Panc1 (cell line): Measurements from ENCODE around the gene RMI1. TPM values are rescaled to one million over a fixed set of nuclear protein-coding genes. Genes with fewer than 3 reads are reported as not detected.

Experiments
- ATAC-seq: fragments of 200-7000 bp; cut with Tn5 transposase; 2 replicates; pipeline ENCODE4 v1.9.1; 2020; ENCODE audit warnings: mild to moderate bottlenecking, moderate library complexity
- BruUV-seq: library from RNA; stranded (reverse); fragments of 400-500 nt; replicated peaks from 2 replicates; lab custom pipeline; 2021; lab: Mats Ljungman, UMichigan
- CTCF ChIA-PET: fragments of 300-600 bp; sonication (Branson Sonifier 250); formaldehyde crosslinking; loops from one replicate; lab custom pipeline; 2022; ENCODE audit warnings: antibody characterized with exemption; lab: Charles Lee
- POLR2A ChIA-PET: fragments of 300-600 bp; sonication (Branson Sonifier 250); formaldehyde crosslinking; loops from one replicate; lab custom pipeline; 2022; ENCODE audit warnings: antibody characterized with exemption; lab: Charles Lee
- DNase-seq: peaks from one replicate; pipeline ENCODE4 v3.0.0-alpha.2; 2010; ENCODE audit warnings: low read depth, low spot score
- H3K27ac ChIP-seq: 2 replicates; pipeline ENCODE4 v1.5.1; 2011; ENCODE audit warnings: mild to moderate bottlenecking, low read length, inconsistent platforms
- H3K27me3 ChIP-seq: fragments of 200-500 bp; sonication (Bioruptor generic); 2 replicates; pipeline ENCODE4 v1.6.0; 2014; ENCODE audit warnings: low read length, inconsistent platforms; ENCODE audit not compliant: control insufficient read depth, insufficient read depth
- H3K36me3 ChIP-seq: fragments of 200-500 bp; sonication (Bioruptor generic); 2 replicates; pipeline ENCODE4 v1.5.1; 2014; ENCODE audit warnings: inconsistent platforms, mild to moderate bottlenecking, low read length, moderate library complexity; ENCODE audit not compliant: control insufficient read depth, insufficient read depth
- H3K4me1 ChIP-seq: 2 replicates; pipeline ENCODE4 v1.5.1; 2011; ENCODE audit warnings: inconsistent platforms, mild to moderate bottlenecking, low read length, moderate library complexity; ENCODE audit not compliant: control insufficient read depth, insufficient read depth
- H3K4me3 ChIP-seq, 2 experiments: 2 replicates each; pipeline ENCODE4 v1.5.1; 2011 to 2012; ENCODE audit warnings: low read depth in 2 of 2, low read length in 2 of 2, mild to moderate bottlenecking in 2 of 2, inconsistent platforms in 1 of 2, moderate library complexity in 1 of 2
- H3K9me3 ChIP-seq: fragments of 200-500 bp; sonication (Bioruptor generic); 2 replicates; pipeline ENCODE4 v1.5.1; 2014; ENCODE audit warnings: low read depth, mild to moderate bottlenecking, inconsistent platforms, low read length, moderate library complexity; ENCODE audit not compliant: control insufficient read depth, insufficient read depth
- POLR2AphosphoS5 ChIP-seq: IDR thresholded peaks from 2 replicates; pipeline ENCODE4 v1.6.1; 2012; ENCODE audit warnings: mild to moderate bottlenecking, low read depth, low read length, moderate library complexity
- SIN3A ChIP-seq: IDR thresholded peaks from 2 replicates; pipeline ENCODE4 v1.6.1; 2012; ENCODE audit warnings: low read depth, mild to moderate bottlenecking, low read length, moderate library complexity, borderline replicate concordance; ENCODE audit not compliant: insufficient read depth
- TCF7L2 ChIP-seq: IDR thresholded peaks from 2 replicates; pipeline ENCODE4 v1.6.1; 2011; ENCODE audit warnings: mild to moderate bottlenecking, low read depth, low read length, inconsistent platforms
- in situ Hi-C: cut with HindIII; loops from 2 replicates; pipeline ENCODE4 v1.10.0; 2016; ENCODE audit warnings: low sequenced_read_pairs, low pct_unique_long_range_greater_than_20kb
- intact Hi-C: fragments of 100-400 bp; cut with micrococcal nuclease; formaldehyde crosslinking; loops from one replicate; pipeline ENCODE4 v1.10.0; 2022; ENCODE audit not compliant: unreplicated experiment
- total RNA-seq: library from RNA; stranded (reverse); gene quantifications from one replicate; pipeline ENCODE4 v1.2.1, GENCODE V29; 2021; ENCODE audit not compliant: unreplicated experiment
- TF ChIP-seq, protein P1 (sequence below): fragments of 450-650 bp; IDR thresholded peaks from 2 replicates; pipeline ENCODE4 v1.5.1; 2017; ENCODE audit warnings: mild to moderate bottlenecking
- TF ChIP-seq, protein P2 (sequence below), 2 experiments: IDR thresholded peaks; 2 replicates each; pipeline ENCODE4 v1.6.1; 2011 to 2012; ENCODE audit warnings: low read depth in 2 of 2, control low read depth in 1 of 2, low read length in 1 of 2, mild to moderate bottlenecking in 1 of 2, moderate library complexity in 1 of 2; ENCODE audit not compliant: insufficient read depth in 1 of 2

Gene RMI1
- total RNA-seq, 1 experiment from 2014 or later, result 14.6 TPM

DNA sequence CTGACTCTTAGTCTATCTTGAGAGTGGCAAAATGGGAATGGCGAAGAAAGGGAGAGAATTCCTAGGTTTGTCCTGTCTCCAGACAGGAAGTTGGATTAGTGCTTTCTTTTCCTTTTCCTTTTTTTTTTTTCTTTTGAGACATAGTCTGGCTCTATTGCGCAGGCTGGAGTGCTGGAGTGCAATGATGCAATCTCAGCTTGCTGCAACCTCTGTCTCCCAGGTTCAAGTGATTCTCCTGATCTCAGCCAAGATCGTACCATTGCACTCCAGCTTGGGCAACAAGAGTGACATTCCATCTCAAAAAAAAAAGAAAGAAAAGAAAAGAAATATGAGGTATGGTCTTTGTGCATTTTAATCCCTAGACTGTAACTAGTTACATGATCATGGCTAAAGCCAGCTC, 46.8 kb upstream of the RMI1 start:
- in situ Hi-C loops, result no loop called here
- Histone ChIP-seq H3K4me1 (no peaks in the 10 kb centered on the region), H3K27me3 (no peaks in the 10 kb centered on the region), H3K4me3 (no peak overlapping the region), H3K27ac (no peak overlapping the region), H3K9me3 (no peaks in the 10 kb centered on the region), H3K36me3 (peaks cover 2% of the 10 kb centered on the region; the same call in 1 of the 2 replicates)
- no peak for DNase-seq
- BruUV-seq, result no TSS peak
- intact Hi-C loops, result no loop called here
- ChIA-PET CTCF (no interaction called here), POLR2A (interaction anchor here (0.6 kb wide), 1 partner anchor 25 kb away, joined by 6 read pairs; no protein-coding TSS in a partner anchor)
- TF ChIP-seq SIN3A (no peak), TCF7L2 (no peak), POLR2AphosphoS5 (no peak)
- TF ChIP-seq, protein P1, sequence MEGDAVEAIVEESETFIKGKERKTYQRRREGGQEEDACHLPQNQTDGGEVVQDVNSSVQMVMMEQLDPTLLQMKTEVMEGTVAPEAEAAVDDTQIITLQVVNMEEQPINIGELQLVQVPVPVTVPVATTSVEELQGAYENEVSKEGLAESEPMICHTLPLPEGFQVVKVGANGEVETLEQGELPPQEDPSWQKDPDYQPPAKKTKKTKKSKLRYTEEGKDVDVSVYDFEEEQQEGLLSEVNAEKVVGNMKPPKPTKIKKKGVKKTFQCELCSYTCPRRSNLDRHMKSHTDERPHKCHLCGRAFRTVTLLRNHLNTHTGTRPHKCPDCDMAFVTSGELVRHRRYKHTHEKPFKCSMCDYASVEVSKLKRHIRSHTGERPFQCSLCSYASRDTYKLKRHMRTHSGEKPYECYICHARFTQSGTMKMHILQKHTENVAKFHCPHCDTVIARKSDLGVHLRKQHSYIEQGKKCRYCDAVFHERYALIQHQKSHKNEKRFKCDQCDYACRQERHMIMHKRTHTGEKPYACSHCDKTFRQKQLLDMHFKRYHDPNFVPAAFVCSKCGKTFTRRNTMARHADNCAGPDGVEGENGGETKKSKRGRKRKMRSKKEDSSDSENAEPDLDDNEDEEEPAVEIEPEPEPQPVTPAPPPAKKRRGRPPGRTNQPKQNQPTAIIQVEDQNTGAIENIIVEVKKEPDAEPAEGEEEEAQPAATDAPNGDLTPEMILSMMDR, result no peak
- TF ChIP-seq, protein P2, sequence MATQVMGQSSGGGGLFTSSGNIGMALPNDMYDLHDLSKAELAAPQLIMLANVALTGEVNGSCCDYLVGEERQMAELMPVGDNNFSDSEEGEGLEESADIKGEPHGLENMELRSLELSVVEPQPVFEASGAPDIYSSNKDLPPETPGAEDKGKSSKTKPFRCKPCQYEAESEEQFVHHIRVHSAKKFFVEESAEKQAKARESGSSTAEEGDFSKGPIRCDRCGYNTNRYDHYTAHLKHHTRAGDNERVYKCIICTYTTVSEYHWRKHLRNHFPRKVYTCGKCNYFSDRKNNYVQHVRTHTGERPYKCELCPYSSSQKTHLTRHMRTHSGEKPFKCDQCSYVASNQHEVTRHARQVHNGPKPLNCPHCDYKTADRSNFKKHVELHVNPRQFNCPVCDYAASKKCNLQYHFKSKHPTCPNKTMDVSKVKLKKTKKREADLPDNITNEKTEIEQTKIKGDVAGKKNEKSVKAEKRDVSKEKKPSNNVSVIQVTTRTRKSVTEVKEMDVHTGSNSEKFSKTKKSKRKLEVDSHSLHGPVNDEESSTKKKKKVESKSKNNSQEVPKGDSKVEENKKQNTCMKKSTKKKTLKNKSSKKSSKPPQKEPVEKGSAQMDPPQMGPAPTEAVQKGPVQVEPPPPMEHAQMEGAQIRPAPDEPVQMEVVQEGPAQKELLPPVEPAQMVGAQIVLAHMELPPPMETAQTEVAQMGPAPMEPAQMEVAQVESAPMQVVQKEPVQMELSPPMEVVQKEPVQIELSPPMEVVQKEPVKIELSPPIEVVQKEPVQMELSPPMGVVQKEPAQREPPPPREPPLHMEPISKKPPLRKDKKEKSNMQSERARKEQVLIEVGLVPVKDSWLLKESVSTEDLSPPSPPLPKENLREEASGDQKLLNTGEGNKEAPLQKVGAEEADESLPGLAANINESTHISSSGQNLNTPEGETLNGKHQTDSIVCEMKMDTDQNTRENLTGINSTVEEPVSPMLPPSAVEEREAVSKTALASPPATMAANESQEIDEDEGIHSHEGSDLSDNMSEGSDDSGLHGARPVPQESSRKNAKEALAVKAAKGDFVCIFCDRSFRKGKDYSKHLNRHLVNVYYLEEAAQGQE (IDR thresholded peaks at IDR 0.05; ENCODE audit: insufficient read depth in 1 of 2, low read depth in 2 of 2, low read length in 1 of 2), result no peak
- no peak for ATAC-seq

DNA sequence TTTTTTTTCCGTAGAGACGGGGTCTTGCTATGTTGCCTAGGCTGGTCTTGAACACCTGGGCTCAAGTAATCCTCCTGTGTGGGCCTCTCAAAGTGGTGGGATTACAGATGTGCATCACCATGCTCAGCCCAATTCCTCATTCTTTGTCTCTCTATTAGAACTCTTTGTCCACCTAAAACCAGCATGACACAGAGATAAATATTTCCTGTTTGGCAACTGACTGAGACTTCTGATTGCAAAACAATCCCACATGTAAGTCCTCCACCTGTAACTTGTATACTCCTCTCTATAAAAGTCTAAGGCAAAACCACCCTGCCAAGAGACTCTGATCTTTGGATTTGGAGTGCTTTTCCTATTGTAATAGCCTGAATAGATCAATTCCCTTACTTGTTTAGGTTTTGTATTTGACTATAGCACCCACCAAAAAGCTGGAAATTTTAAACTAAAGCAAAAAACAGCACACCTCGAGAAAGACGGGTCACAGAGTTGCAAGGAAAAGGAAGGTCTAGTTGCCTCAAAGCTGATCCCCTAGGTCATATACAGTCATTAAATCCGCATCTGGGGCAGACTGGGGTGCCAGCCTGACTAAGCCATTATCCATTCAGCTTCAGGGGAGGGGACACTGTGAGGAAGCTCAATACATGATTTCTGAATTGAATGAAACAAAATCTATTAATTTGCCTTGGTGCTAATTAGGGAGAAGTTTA, 45.9 kb upstream of the RMI1 start:
- in situ Hi-C loops, result no loop called here
- DNase-seq, result no peak

More for the DNA sequence above, 45.9 kb upstream of the RMI1 start:
- H3K9me3 ChIP-seq, result no peaks in the 10 kb centered on the region
- intact Hi-C loops, result loop anchor here (5.0 kb wide), 2 partner anchors 238 to 383 kb away; no protein-coding TSS in a partner anchor
- no peak overlapping the region for H3K4me3 ChIP-seq
- BruUV-seq, result no TSS peak
- no peak for ATAC-seq
- ChIA-PET POLR2A (no interaction called here), CTCF (no interaction called here)
- peaks cover 2% of the 10 kb centered on the region; the same call in 1 of the 2 replicates for H3K36me3 ChIP-seq
- H3K4me1 ChIP-seq, result no peaks in the 10 kb centered on the region
- no peak for TF ChIP-seq SIN3A
- TF ChIP-seq, protein P1, result no peak
- no peak for TF ChIP-seq TCF7L2
- TF ChIP-seq, protein P2 (IDR thresholded peaks at IDR 0.05; ENCODE audit: insufficient read depth in 1 of 2, low read depth in 2 of 2, low read length in 1 of 2), result no peak
- TF ChIP-seq POLR2AphosphoS5, result no peak
- no peaks in the 10 kb centered on the region for H3K27me3 ChIP-seq
- H3K27ac ChIP-seq, result no peak overlapping the region
